Transverse colon (tissue), 4 donors: ENCODE measurements around the gene ADK. TPM values are rescaled to one million over a fixed set of nuclear protein-coding genes. Genes with fewer than 3 reads are reported as not detected.
A peak's percentile ranks its signal among the peaks of the same experiment; 100 is the strongest.

Experiments
- DNase-seq: peaks from one replicate; pipeline ENCODE4 v3.0.0-alpha.2; 2019
- H3K27ac ChIP-seq, 4 donors: fragments of 200-600 bp; sonication (generic); 2 replicates each; pipeline ENCODE4 v1.5.1; 2016 to 2018; ENCODE audit warnings: inconsistent platforms in 4 of 4
- H3K27me3 ChIP-seq: fragments of 200-600 bp; sonication (generic); 2 replicates; pipeline ENCODE4 v1.5.1; 2017; ENCODE audit warnings: inconsistent platforms
- H3K36me3 ChIP-seq, 4 donors: fragments of 200-600 bp; sonication (generic); 2 replicates each; pipeline ENCODE4 v1.5.1; 2017 to 2019; ENCODE audit warnings: inconsistent platforms in 4 of 4
- H3K4me1 ChIP-seq, 4 donors: fragments of 200-600 bp; sonication (generic); 2 replicates each; pipeline ENCODE4 v1.5.1; 2017 to 2020; ENCODE audit warnings: inconsistent platforms in 4 of 4
- H3K4me3 ChIP-seq, 4 donors: fragments of 200-600 bp; sonication (generic); 1 replicate in 1 of 4; 2 replicates in 3 of 4; pipeline versions ENCODE4 v1.5.1 to v1.6.1; 2017 to 2019; ENCODE audit warnings: inconsistent platforms in 4 of 4
- H3K9me3 ChIP-seq, 2 donors: fragments of 200-600 bp; sonication (generic); 2 replicates each; pipeline ENCODE4 v1.5.1; 2017 to 2019; ENCODE audit warnings: inconsistent platforms in 2 of 2
- CTCF ChIP-seq, 5 experiments: fragments of 200-600 bp in 3 of 5; fragments of 450-650 bp in 2 of 5; sonication (generic) in 3 of 5; IDR thresholded peaks; 1 replicate in 2 of 5; 2 replicates in 3 of 5; pipeline ENCODE4 v1.5.1; 2016 to 2017; ENCODE audit warnings: antibody characterized with exemption in 5 of 5, inconsistent platforms in 3 of 5, mild to moderate bottlenecking in 2 of 5, moderate library complexity in 1 of 5
- EP300 ChIP-seq: sonication (generic); formaldehyde crosslinking; IDR thresholded peaks from one replicate; pipeline ENCODE4 v1.6.1; 2017; ENCODE audit warnings: antibody characterized with exemption, low read depth
- POLR2A ChIP-seq: fragments of 450-650 bp; IDR thresholded peaks from one replicate; pipeline ENCODE4 v1.6.1; 2016; ENCODE audit warnings: antibody characterized with exemption, mild to moderate bottlenecking, moderate library complexity
- POLR2AphosphoS5 ChIP-seq, 3 donors: sonication (generic); formaldehyde crosslinking; IDR thresholded peaks; one replicate each; pipeline ENCODE4 v1.6.1; 2016; ENCODE audit warnings: antibody characterized with exemption in 3 of 3
- WGBS, 2 donors: methylation state at CpG; one replicate each; pipeline ENCODE4 v1.1.5; 2018; ENCODE audit warnings: low coverage in 1 of 2; 5-methylcytosine and 5-hydroxymethylcytosine counted together
- in situ Hi-C, 4 donors: fragments of 200-750 bp; cut with MboI; loops; one replicate each; pipeline versions ENCODE4 v1.15.0 to v1.15.1; 2017; ENCODE audit warnings: low sequenced_read_pairs in 3 of 4, low pct_ligation_motif_present in 1 of 4, low pct_unique_long_range_greater_than_20kb in 1 of 4
- intact Hi-C: fragments of 100-400 bp; cut with DNase I; formaldehyde crosslinking; loops from one replicate; pipeline ENCODE4 v1.15.1; 2023; ENCODE audit warnings: low total_unique reads
- total RNA-seq, 4 donors: library from RNA; depleted of rRNA; stranded (reverse); fragments of >200 nt; gene quantifications; one replicate each; pipeline ENCODE4 v1.1.0, GENCODE V29; 2016

ADK gene
- total RNA-seq, 4 donors from 2014 or later = 6.8 to 25.2 (median 14.8) TPM

- Histone ChIP-seq H3K9me3 (no peaks in the 10 kb centered on the region), H3K4me3 (no peak overlapping the region), H3K27me3 (no peaks in the 10 kb centered on the region), H3K36me3 (no peaks in the 10 kb centered on the region), H3K4me1 (no peaks in the 10 kb centered on the region), H3K27ac (no peak overlapping the region)
- 96 to 98% methylated on average over 1 to 2 of the region's 2 CpGs for WGBS, 2 donors
- no peak for DNase-seq
- TF ChIP-seq POLR2A (no peak), POLR2AphosphoS5 (IDR thresholded peaks at IDR 0.05) (no peak), CTCF (IDR thresholded peaks at IDR 0.05) (no peak), EP300 (no peak)
- in situ Hi-C loops = no loop called here
- intact Hi-C loops = no loop called here
These were observed 159.7 kb downstream of the ADK start for GRCh38 chr10:74310652-74311257.

- intact Hi-C loops = no loop called here
- no peak for TF ChIP-seq POLR2AphosphoS5 (IDR thresholded peaks at IDR 0.05)
- TF ChIP-seq CTCF (IDR thresholded peaks at IDR 0.05) = no peak
- no peak for TF ChIP-seq POLR2A
- TF ChIP-seq EP300 = no peak
- no peaks in the 10 kb centered on the region for H3K27me3 ChIP-seq
- no peaks in the 10 kb centered on the region for H3K9me3 ChIP-seq
- DNase-seq = no peak
- H3K27ac ChIP-seq = no peak overlapping the region
- H3K4me3 ChIP-seq = peak overlapping the region in 2 of 4 donors; percentile 2 to 20
- H3K36me3 ChIP-seq = peaks cover 0 to 4% (median 0%) of the 10 kb centered on the region in 4 donors
- in situ Hi-C loops = no loop called here
- WGBS, 2 donors = 33 to 43% methylated on average over 1 of the region's 1 CpG
- no peaks in the 10 kb centered on the region for H3K4me1 ChIP-seq
These were observed 163.1 kb downstream of the ADK start for GRCh38 chr10:74314166-74314565.

DNA sequence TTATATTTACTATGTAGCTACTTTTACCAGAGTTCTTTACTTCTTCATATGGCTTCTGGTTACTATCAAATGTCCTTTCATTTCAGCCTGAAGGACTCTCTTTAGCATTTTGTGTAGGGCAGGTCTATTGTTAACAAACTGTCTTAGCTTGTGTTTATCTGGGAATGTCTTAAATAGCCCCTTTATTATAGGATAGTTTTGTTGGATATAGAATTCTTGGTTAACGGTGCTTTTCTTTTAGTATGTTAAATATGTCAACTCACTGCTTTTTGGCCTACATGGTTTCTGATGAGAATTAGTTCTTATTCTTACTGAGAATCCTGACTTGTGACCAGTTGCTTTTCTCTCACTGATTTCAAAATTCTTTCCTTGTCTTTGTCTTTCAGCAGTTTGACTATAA is 169.0 kb downstream of the ADK start:
- no peak overlapping the region for H3K4me3 ChIP-seq
- WGBS, 2 donors = 96 to 100% methylated on average over 1 of the region's 1 CpG
- H3K27ac ChIP-seq = no peak overlapping the region
- peaks cover 0 to 7% (median 0%) of the 10 kb centered on the region in 4 donors for H3K36me3 ChIP-seq
- no peaks in the 10 kb centered on the region for H3K27me3 ChIP-seq
- H3K4me1 ChIP-seq = no peaks in the 10 kb centered on the region
- TF ChIP-seq CTCF (IDR thresholded peaks at IDR 0.05) = no peak
- TF ChIP-seq POLR2A = no peak
- TF ChIP-seq EP300 = no peak
- TF ChIP-seq POLR2AphosphoS5 (IDR thresholded peaks at IDR 0.05) = no peak
- intact Hi-C loops (no loop called here), in situ Hi-C loops (no loop called here)
- H3K9me3 ChIP-seq = peaks cover 7 to 13% of the 10 kb centered on the region in 2 donors
- no peak for DNase-seq

DNA sequence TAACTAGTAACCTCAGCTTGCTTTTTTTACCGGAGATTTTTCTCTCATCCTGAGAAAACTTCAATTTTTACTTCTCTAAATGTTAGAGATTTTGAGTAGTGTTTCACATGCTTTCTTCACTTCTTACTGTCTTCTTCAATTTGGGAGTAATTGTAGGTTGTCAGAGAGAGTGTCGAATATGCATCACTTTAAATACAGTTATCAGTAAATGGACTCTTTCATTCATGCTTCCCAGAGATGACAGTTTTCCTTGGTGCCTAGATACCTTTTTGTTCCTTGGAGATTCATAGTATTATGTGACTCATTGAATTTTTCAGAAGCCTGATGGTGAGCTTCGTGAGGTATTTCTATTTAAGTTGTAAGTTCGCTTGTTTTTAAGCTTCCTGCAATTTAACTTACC is 169.7 kb downstream of the ADK start:
- in situ Hi-C loops = no loop called here

More for the DNA sequence above, 169.7 kb downstream of the ADK start:
- DNase-seq = no peak
- TF ChIP-seq EP300 = no peak
- TF ChIP-seq POLR2AphosphoS5 (IDR thresholded peaks at IDR 0.05) = no peak
- TF ChIP-seq POLR2A = no peak
- TF ChIP-seq CTCF (IDR thresholded peaks at IDR 0.05) = no peak
- no peak overlapping the region for H3K27ac ChIP-seq
- peaks cover 7 to 13% of the 10 kb centered on the region in 2 donors for H3K9me3 ChIP-seq
- no peaks in the 10 kb centered on the region for H3K4me1 ChIP-seq
- peaks cover 0 to 7% (median 0%) of the 10 kb centered on the region in 4 donors for H3K36me3 ChIP-seq
- 96 to 100% methylated on average over 3 to 4 of the region's 4 CpGs for WGBS, 2 donors
- no peak overlapping the region for H3K4me3 ChIP-seq
- no peaks in the 10 kb centered on the region for H3K27me3 ChIP-seq
- intact Hi-C loops = no loop called here
